WTC11 (cell line): ENCODE measurements around the gene EAF1. TPM values are rescaled to one million over a fixed set of nuclear protein-coding genes. Genes with fewer than 3 reads are reported as not detected.

ENCODE experiments used
- ATAC-seq: fragments of 200-7000 bp; cut with Tn5 transposase; 2 replicates; pipeline ENCODE4 v1.10.0; 2021; ENCODE audit warnings: mild to moderate bottlenecking, moderate library complexity
- CTCF ChIA-PET: fragments of 300-600 bp; sonication (Branson Sonifier 250); formaldehyde crosslinking; loops from one replicate; lab custom pipeline; 2021; ENCODE audit warnings: antibody characterized with exemption; lab: Charles Lee
- POLR2A ChIA-PET: fragments of 350-600 bp; sonication (Branson Sonifier 250); formaldehyde crosslinking; loops from one replicate; lab custom pipeline; 2021; ENCODE audit warnings: antibody characterized with exemption; lab: Charles Lee
- DNase-seq: peaks from one replicate; pipeline ENCODE4 v3.0.0; 2021; ENCODE audit warnings: low spot score
- H3K27ac Mint-ChIP-seq: 2 replicates; pipeline ENCODE4 v1.8.0; 2021; ENCODE audit warnings: mixed read lengths
- H3K27me3 Mint-ChIP-seq: 2 replicates; pipeline ENCODE4 v1.8.0; 2021; ENCODE audit warnings: low read depth, mild to moderate bottlenecking, moderate library complexity, mixed read lengths
- H3K36me3 Mint-ChIP-seq: 2 replicates; pipeline ENCODE4 v1.8.0; 2021; ENCODE audit warnings: mixed read lengths
- H3K4me1 Mint-ChIP-seq: 2 replicates; pipeline ENCODE4 v1.8.0; 2022; ENCODE audit warnings: mixed read lengths
- H3K4me3 Mint-ChIP-seq: 2 replicates; pipeline ENCODE4 v1.8.0; 2021; ENCODE audit warnings: mild to moderate bottlenecking, moderate library complexity, mixed read lengths
- H3K9me3 Mint-ChIP-seq: 2 replicates; pipeline ENCODE4 v1.8.0; 2021; ENCODE audit warnings: mixed read lengths
- AR ChIP-seq: fragments of 250-450 bp; sonication (Bioruptor Pico); IDR thresholded peaks from 2 replicates; pipeline ENCODE4 v1.9.0; 2021; ENCODE audit warnings: mild to moderate bottlenecking
- CREB1 ChIP-seq: sonication (generic); formaldehyde crosslinking; IDR thresholded peaks from 2 replicates; pipeline ENCODE4 v1.8.0; 2023; ENCODE audit warnings: mild to moderate bottlenecking, missing genetic modification reagents
- EMX1 ChIP-seq: fragments of 250-450 bp; sonication (Bioruptor Pico); IDR thresholded peaks from 2 replicates; pipeline ENCODE4 v1.8.0; 2021; ENCODE audit warnings: mild to moderate bottlenecking
- ERG ChIP-seq: fragments of 250-450 bp; sonication (Bioruptor Pico); IDR thresholded peaks from 2 replicates; pipeline ENCODE4 v1.8.0; 2021; ENCODE audit warnings: mild to moderate bottlenecking
- GRHL2 ChIP-seq: fragments of 250-450 bp; sonication (Bioruptor Pico); IDR thresholded peaks from 2 replicates; pipeline ENCODE4 v1.8.0; 2022; ENCODE audit warnings: mild to moderate bottlenecking, moderate library complexity; ENCODE audit not compliant: insufficient replicate concordance, severe bottlenecking
- GTF2I ChIP-seq: fragments of 250-450 bp; sonication (Bioruptor Pico); conservative IDR thresholded peaks from 2 replicates; pipeline ENCODE4 v1.4.0; 2021; ENCODE audit warnings: mild to moderate bottlenecking
- HMGXB4 ChIP-seq: sonication (generic); formaldehyde crosslinking; IDR thresholded peaks from 2 replicates; pipeline ENCODE4 v1.8.1; 2023; ENCODE audit warnings: mild to moderate bottlenecking, moderate library complexity, missing genetic modification reagents
- IRF1 ChIP-seq: sonication (generic); formaldehyde crosslinking; IDR thresholded peaks from 2 replicates; pipeline ENCODE4 v1.8.0; 2023; ENCODE audit warnings: missing genetic modification reagents
- KAT7 ChIP-seq: sonication (generic); formaldehyde crosslinking; IDR thresholded peaks from 2 replicates; pipeline ENCODE4 v1.8.1; 2023; ENCODE audit warnings: missing genetic modification reagents, mild to moderate bottlenecking, borderline replicate concordance
- NFE2L1 ChIP-seq: sonication (generic); formaldehyde crosslinking; IDR thresholded peaks from 2 replicates; pipeline ENCODE4 v1.8.1; 2023; ENCODE audit warnings: missing genetic modification reagents
- NFYB ChIP-seq: sonication (generic); formaldehyde crosslinking; conservative IDR thresholded peaks from 2 replicates; pipeline ENCODE4 v1.8.0; 2022; ENCODE audit warnings: low read depth, missing genetic modification reagents
- TEAD4 ChIP-seq: sonication (generic); formaldehyde crosslinking; IDR thresholded peaks from 2 replicates; pipeline ENCODE4 v1.8.0; 2022; ENCODE audit warnings: mild to moderate bottlenecking, missing genetic modification reagents
- ZBTB43 ChIP-seq: sonication (generic); formaldehyde crosslinking; IDR thresholded peaks from 2 replicates; pipeline ENCODE4 v1.8.1; 2023; ENCODE audit warnings: mild to moderate bottlenecking, missing genetic modification reagents
- ZNF263 ChIP-seq: sonication (generic); formaldehyde crosslinking; IDR thresholded peaks from 2 replicates; pipeline ENCODE4 v1.8.1; 2022; ENCODE audit warnings: low read depth, mild to moderate bottlenecking, moderate library complexity, missing genetic modification reagents
- ZNF671 ChIP-seq: fragments of 250-450 bp; sonication (Bioruptor Pico); IDR thresholded peaks from 2 replicates; pipeline ENCODE4 v1.8.0; 2021; ENCODE audit warnings: mild to moderate bottlenecking
- total RNA-seq: library from RNA; stranded (reverse); gene quantifications from 3 replicates; pipeline ENCODE4 v1.2.3, GENCODE V29; 2021
- TF ChIP-seq, protein P1 (sequence below): sonication (generic); formaldehyde crosslinking; IDR thresholded peaks from 2 replicates; pipeline ENCODE4 v1.8.1; 2023; ENCODE audit warnings: mild to moderate bottlenecking, missing genetic modification reagents, moderate library complexity
- TF ChIP-seq, protein P2 (sequence below): fragments of 250-450 bp; sonication (Bioruptor Pico); IDR thresholded peaks from 2 replicates; pipeline ENCODE4 v1.9.0; 2021; ENCODE audit warnings: mild to moderate bottlenecking

EAF1 gene
- total RNA-seq, 1 experiment from 2014 or later: 25.4 TPM

- no peak for TF ChIP-seq NFYB (CRISPR knock-in tag)
- no peak for TF ChIP-seq AR (CRISPR knock-in tag)
- TF ChIP-seq EMX1 (CRISPR knock-in tag): no peak
- no peak for TF ChIP-seq HMGXB4 (CRISPR knock-in tag)
- no peak for TF ChIP-seq GRHL2
- no peak for TF ChIP-seq ZBTB43 (CRISPR knock-in tag)
- no peak for TF ChIP-seq ERG (CRISPR knock-in tag)
Observed at GRCh38 chr3:15475161-15475560, 47.8 kb downstream of the EAF1 start (continued).

- DNase-seq: no peak
- ATAC-seq: no peak
- peaks cover 5% of the 10 kb centered on the region for H3K4me1 Mint-ChIP-seq
- TF ChIP-seq ZNF671 (CRISPR knock-in tag) (no peak), TEAD4 (no peak), NFE2L1 (CRISPR knock-in tag) (no peak), CREB1 (CRISPR knock-in tag) (no peak), KAT7 (CRISPR knock-in tag) (no peak), ZBTB43 (CRISPR knock-in tag) (no peak), IRF1 (CRISPR knock-in tag) (no peak), GTF2I (CRISPR knock-in tag) (no peak), HMGXB4 (CRISPR knock-in tag) (no peak), ZNF263 (CRISPR knock-in tag) (no peak)
- TF ChIP-seq, protein P1, sequence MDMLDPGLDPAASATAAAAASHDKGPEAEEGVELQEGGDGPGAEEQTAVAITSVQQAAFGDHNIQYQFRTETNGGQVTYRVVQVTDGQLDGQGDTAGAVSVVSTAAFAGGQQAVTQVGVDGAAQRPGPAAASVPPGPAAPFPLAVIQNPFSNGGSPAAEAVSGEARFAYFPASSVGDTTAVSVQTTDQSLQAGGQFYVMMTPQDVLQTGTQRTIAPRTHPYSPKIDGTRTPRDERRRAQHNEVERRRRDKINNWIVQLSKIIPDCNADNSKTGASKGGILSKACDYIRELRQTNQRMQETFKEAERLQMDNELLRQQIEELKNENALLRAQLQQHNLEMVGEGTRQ (CRISPR knock-in tag): no peak
- TF ChIP-seq, protein P2, sequence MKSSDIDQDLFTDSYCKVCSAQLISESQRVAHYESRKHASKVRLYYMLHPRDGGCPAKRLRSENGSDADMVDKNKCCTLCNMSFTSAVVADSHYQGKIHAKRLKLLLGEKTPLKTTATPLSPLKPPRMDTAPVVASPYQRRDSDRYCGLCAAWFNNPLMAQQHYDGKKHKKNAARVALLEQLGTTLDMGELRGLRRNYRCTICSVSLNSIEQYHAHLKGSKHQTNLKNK (CRISPR knock-in tag): no peak
- H3K4me3 Mint-ChIP-seq: no peak overlapping the region
- ChIA-PET CTCF (interaction anchor here (1.9 kb wide), 1 partner anchor 38 kb away, joined by 5 read pairs; no protein-coding TSS in a partner anchor), POLR2A (no interaction called here)
- no peak overlapping the region for H3K27ac Mint-ChIP-seq
- peaks cover 4% of the 10 kb centered on the region; the same call in 1 of the 2 replicates for H3K27me3 Mint-ChIP-seq
- no peaks in the 10 kb centered on the region for H3K36me3 Mint-ChIP-seq
- H3K9me3 Mint-ChIP-seq: 0 out of 2 replicates have a peak, but pooled peaks cover 4% of the 10 kb centered on the region
Observed at GRCh38 chr3:15476378-15476777, 49.0 kb downstream of the EAF1 start.
